Left lung (tissue), 10 donors: ENCODE results near the gene CENPK. TPM values are rescaled to one million over a fixed set of nuclear protein-coding genes. Genes with fewer than 3 reads are reported as not detected.

Experiments
- ATAC-seq: fragments of 200-7000 bp; cut with Tn5 transposase; one replicate; pipeline ENCODE4 v1.9.1; 2020; ENCODE audit warnings: moderate library complexity
- DNase-seq, 4 donors: peaks; one replicate each; pipeline ENCODE4 v3.0.0-alpha.2; 2013 to 2020
- H3K27ac ChIP-seq, 2 donors: fragments of 200-600 bp; sonication (generic) in 1 of 2; one replicate each; pipeline versions ENCODE4 v1.5.0 to v1.8.0; 2020 to 2021
- H3K27me3 ChIP-seq, 2 donors: fragments of 200-600 bp; sonication (generic) in 1 of 2; one replicate each; pipeline versions ENCODE4 v1.5.0 to v1.8.0; 2020 to 2021
- H3K36me3 ChIP-seq, 2 donors: fragments of 200-600 bp; sonication (generic) in 1 of 2; one replicate each; pipeline versions ENCODE4 v1.5.0 to v1.8.0; 2020 to 2021
- H3K4me1 ChIP-seq, 2 donors: fragments of 200-600 bp; one replicate each; pipeline ENCODE4 v1.8.0; 2021
- H3K4me3 ChIP-seq, 2 donors: fragments of 200-600 bp; sonication (generic) in 1 of 2; one replicate each; pipeline versions ENCODE4 v1.5.0 to v1.8.0; 2020 to 2021; ENCODE audit warnings: mild to moderate bottlenecking in 1 of 2
- H3K9me3 ChIP-seq, 2 donors: fragments of 200-600 bp; sonication (generic) in 1 of 2; one replicate each; pipeline versions ENCODE4 v1.5.0 to v1.8.0; 2020 to 2021
- CTCF ChIP-seq, 2 donors: fragments of 200-600 bp; sonication (generic) in 1 of 2; IDR thresholded peaks; one replicate each; pipeline versions ENCODE4 v1.5.0 to v1.8.0; 2021; ENCODE audit warnings: antibody characterized with exemption in 2 of 2
- intact Hi-C, 2 donors: fragments of 100-400 bp; cut with DNase I; formaldehyde crosslinking; loops; one replicate each; pipeline versions ENCODE4 v1.11.2 to v1.14.2; 2022
- polyA plus RNA-seq, 6 donors: library from polyadenylated mRNA; unstranded; fragments of 120-200 nt; gene quantifications; one replicate each; pipeline ENCODE4 v1.2.1, GENCODE V29; 2013; ENCODE audit not compliant: insufficient read length in 6 of 6
- total RNA-seq, 2 donors: library from RNA; stranded (reverse); fragmentation: NEBNext Ultra II Directional; extraction: Animal tissue kit (Norgen Biotek cat#: 25700); gene quantifications; one replicate each; pipeline ENCODE4 v1.2.1, GENCODE V29; 2021
- donor health status: DM: no; HTN: yes; CAD: no.
- donor health status: DM: no; HTN: no; CAD: no.

CENPK gene
- total and polyA plus RNA-seq, 8 donors, result 8.3 to 68.2 (median 48.4) TPM

GRCh38 chr5:65475895-65476294, 87.1 kb downstream of the CENPK start:
- Histone ChIP-seq H3K4me3 (no peak overlapping the region), H3K36me3 (no peaks in the 10 kb centered on the region), H3K27ac (no peak overlapping the region), H3K9me3 (no peaks in the 10 kb centered on the region), H3K4me1 (peaks cover under 1 to 13% of the 10 kb centered on the region in 2 donors), H3K27me3 (peaks cover 0 to 7% of the 10 kb centered on the region in 2 donors)
- intact Hi-C loops, result no loop called here
- no peak for DNase-seq
- TF ChIP-seq CTCF (IDR thresholded peaks at IDR 0.05), result no peak
- ATAC-seq, result no peak

- no peak overlapping the region for H3K4me3 ChIP-seq
- no peak for ATAC-seq
- no peak for TF ChIP-seq CTCF (IDR thresholded peaks at IDR 0.05)
- no peaks in the 10 kb centered on the region for H3K36me3 ChIP-seq
- H3K27ac ChIP-seq, result no peak overlapping the region
- no peaks in the 10 kb centered on the region for H3K9me3 ChIP-seq
- H3K27me3 ChIP-seq, result peaks cover 0 to 2% of the 10 kb centered on the region in 2 donors
- intact Hi-C loops, result no loop called here
- H3K4me1 ChIP-seq, result peaks cover 0 to 8% of the 10 kb centered on the region in 2 donors
- DNase-seq, result no peak
Measured at GRCh38 chr5:65475336-65475735, 87.6 kb downstream of the CENPK start.

- Histone ChIP-seq H3K9me3 (no peaks in the 10 kb centered on the region), H3K4me1 (no peaks in the 10 kb centered on the region), H3K27ac (no peak overlapping the region), H3K4me3 (no peak overlapping the region), H3K36me3 (no peaks in the 10 kb centered on the region), H3K27me3 (no peaks in the 10 kb centered on the region)
- ATAC-seq (no peak), DNase-seq (no peak)
- no peak for TF ChIP-seq CTCF (IDR thresholded peaks at IDR 0.05)
- intact Hi-C loops, result no loop called here
Measured at GRCh38 chr5:65474130-65474711, 88.7 kb downstream of the CENPK start.

- no peaks in the 10 kb centered on the region for H3K4me1 ChIP-seq
- no peak for TF ChIP-seq CTCF (IDR thresholded peaks at IDR 0.05)
- no peaks in the 10 kb centered on the region for H3K36me3 ChIP-seq
- no peak overlapping the region for H3K4me3 ChIP-seq
- ATAC-seq, result no peak
- H3K27me3 ChIP-seq, result no peaks in the 10 kb centered on the region
- intact Hi-C loops, result no loop called here
- no peak for DNase-seq
- no peak overlapping the region for H3K27ac ChIP-seq
- H3K9me3 ChIP-seq, result no peaks in the 10 kb centered on the region
Measured at GRCh38 chr5:65468633-65469032, 94.3 kb downstream of the CENPK start.

Other genes starting within 250 kb of the CENPK start
- 1 to 10 TPM; 5.8 to 6.3 TPM for gene ADAMTS6, start 81.2 kb downstream of the CENPK start, total RNA-seq
- 10 to 100 TPM; 10.3 to 27.2 (median 14.9) TPM for gene ADAMTS6, start 81.2 kb downstream of the CENPK start, polyA plus RNA-seq
- 10 to 100 TPM; 29.4 to 31.0 TPM for gene PPWD1, start 128 bp upstream of the CENPK start, total RNA-seq
- gene PPWD1, start 128 bp upstream of the CENPK start, polyA plus RNA-seq, result 100 to 1,000 TPM; 100 to 127 (median 116) TPM
- 10 to 100 TPM; 13.6 to 18.4 TPM for gene TRIM23, start 61.2 kb upstream of the CENPK start, total RNA-seq
- gene TRIM23, start 61.2 kb upstream of the CENPK start, polyA plus RNA-seq, result 10 to 100 TPM; 22.9 to 32.9 (median 27.2) TPM
- 1 to 10 TPM; 3.1 to 4.1 TPM for gene SHLD3, start 61.9 kb upstream of the CENPK start, total RNA-seq
- gene SHLD3, start 61.9 kb upstream of the CENPK start, polyA plus RNA-seq, result 1 to 10 TPM; 3.8 to 5.0 (median 4.5) TPM
- 10 to 100 TPM; 18.4 to 20.2 TPM for gene TRAPPC13, start 61.9 kb upstream of the CENPK start, total RNA-seq
- 10 to 100 TPM; 30.5 to 36.7 (median 35.3) TPM for gene TRAPPC13, start 61.9 kb upstream of the CENPK start, polyA plus RNA-seq
- 10 to 100 TPM; 12.7 to 22.6 TPM for gene SGTB, start 158.9 kb upstream of the CENPK start, total RNA-seq
- 10 to 100 TPM in 1 of 6 donors, 1 to 10 TPM in 5; 7.7 to 10.6 (median 8.5) TPM for gene SGTB, start 158.9 kb upstream of the CENPK start, polyA plus RNA-seq
- gene NLN, start 159.0 kb upstream of the CENPK start, total RNA-seq, result 10 to 100 TPM; 18.0 to 29.1 TPM
- 10 to 100 TPM; 19.5 to 25.0 (median 22.3) TPM for gene NLN, start 159.0 kb upstream of the CENPK start, polyA plus RNA-seq